Measurements from ENCODE around the gene JADE1.

JADE1 gene

DNA sequence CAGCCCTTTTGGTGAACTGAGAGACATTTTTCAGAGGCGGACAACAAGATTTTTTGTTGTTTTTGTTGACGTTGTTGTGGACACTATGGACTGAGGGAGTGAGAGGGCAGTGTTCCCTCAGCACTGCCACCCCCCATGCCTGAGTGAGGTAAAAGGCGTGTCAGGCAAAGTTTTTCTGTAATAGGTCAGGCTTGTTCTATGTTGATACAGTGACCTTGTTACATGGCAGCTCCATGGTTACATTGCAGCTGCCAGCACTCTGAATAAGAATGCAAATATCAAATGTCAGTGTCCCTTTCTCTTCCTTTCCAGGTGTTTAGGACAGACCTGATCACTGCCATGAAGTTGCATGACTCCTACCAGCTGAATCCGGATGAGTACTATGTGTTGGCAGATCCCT, 36.6 kb downstream of the JADE1 start:
- peak; percentile 64 to 71 for DNase-seq

DNA sequence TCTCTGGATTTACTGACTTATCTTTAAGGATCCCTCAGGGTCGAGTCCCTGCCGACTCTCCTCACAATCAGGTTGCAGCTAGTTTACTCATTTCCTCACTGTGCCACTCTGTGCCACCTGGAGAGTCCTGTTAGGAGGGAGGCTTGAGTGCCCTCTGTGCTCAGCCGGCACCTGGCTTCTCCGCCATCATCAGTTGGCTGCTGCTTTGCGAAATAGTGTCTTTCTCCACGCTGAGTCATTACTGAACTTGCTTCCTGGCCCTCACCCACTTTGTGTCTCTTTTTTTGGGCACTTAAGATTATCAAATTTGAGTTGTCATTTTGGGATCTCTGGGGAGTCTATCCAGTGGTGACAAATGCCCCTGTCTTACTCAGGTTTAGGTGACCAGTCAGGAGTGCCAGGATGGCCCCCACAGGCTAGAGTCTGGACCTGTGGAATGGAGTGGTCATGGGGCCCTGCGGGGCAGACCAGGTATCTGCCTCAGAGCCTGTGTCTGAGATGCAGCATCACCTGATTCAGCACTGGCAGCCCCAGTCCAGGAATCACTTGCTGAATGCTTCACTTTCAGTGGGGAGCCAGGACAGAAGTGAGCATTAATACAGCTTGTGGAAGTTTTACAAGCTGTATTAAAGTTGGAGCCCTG, 37.7 kb downstream of the JADE1 start:
- DNase-seq, result peak in 1 of 2 experiments; percentile 25

GRCh38 chr4:128848461-128848860, 39.0 kb downstream of the JADE1 start:
- DNase-seq, result no peak

GRCh38 chr4:128850252-128850651, 40.8 kb downstream of the JADE1 start:
- no peak for DNase-seq

DNA sequence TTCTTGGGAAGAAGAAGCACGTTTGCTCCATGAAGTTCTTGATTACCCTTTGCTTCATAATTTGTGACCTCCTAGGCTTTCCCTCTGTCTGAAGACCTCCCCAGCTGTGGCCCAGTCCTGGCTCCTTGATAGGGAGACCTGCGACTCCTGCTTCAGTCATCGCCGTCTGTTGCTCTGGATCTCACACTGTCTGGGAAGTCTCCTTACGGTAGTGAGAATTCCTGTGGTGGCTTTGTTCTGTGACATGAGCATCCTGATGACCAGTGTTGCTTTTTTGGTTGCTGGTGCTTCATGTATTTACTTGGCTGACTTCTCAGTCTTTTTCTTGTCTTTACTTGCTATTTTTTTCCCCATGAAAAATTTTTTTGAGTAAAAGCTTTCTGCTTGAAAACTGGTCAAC, 44.2 kb downstream of the JADE1 start:
- DNase-seq, result no peak

DNA sequence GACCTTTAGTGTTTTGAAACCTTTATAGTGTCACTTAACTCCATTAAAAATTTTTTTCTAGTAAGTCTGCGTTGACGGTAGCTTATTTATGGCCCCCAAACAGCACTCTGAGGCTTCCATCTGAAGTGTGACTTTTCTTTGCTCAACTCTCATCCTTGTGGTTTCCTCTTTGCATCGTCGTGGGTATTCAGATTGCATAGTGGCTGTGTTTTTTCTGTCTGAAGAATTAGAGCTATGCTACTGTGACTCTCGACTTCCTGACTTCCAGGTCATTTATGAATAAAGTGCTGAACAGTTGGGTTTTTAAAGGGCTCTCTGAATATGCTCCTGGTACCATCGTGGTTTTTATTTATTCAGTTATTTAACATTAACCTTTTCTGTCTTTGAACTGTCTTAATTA, 44.9 kb downstream of the JADE1 start:
- no peak for DNase-seq

- DNase-seq, result no peak
Measured at GRCh38 chr4:128855621-128856020, 46.1 kb downstream of the JADE1 start.

- no peak for DNase-seq
Measured at GRCh38 chr4:128856246-128856645, 46.7 kb downstream of the JADE1 start.

DNA sequence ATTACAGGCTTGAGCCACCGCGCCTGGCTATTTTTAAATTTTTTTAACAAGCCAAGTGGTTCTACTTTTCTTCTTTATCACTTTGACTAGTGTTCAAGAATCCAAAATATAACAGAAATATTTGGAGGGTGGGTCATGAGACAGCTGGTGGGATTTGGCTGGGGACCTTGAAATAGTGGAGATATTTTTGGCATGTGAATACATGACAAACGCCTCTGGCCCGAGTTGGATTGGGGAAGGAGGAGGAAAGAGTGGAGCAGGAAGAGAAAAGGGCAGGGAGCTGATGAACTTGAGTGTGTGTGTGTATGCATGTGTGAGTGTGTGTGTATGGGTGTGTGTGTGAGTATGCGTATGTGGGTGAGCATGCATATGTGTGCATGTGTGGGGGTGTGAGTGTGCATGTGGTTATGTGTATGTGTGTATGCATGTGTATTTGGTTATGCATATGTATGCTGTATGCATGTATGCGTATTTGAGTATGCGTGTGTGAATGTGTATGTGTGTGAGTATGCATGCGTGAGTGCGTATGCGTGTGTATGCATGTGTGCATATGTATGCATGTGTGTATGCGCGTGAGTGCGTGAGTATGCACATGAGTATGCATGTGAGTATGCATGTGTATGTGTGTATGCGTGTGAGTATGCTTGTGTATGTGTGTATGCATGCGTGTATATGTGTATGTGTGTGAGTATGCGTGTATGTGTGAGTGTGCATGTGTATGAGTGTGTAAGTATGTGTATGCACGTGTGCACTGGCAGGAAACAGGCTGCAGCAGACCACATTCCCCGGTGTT, 49.6 kb downstream of the JADE1 start:
- DNase-seq, result no peak

GRCh38 chr4:128859887-128860677, 50.6 kb downstream of the JADE1 start:
- DNase-seq, result no peak

DNA sequence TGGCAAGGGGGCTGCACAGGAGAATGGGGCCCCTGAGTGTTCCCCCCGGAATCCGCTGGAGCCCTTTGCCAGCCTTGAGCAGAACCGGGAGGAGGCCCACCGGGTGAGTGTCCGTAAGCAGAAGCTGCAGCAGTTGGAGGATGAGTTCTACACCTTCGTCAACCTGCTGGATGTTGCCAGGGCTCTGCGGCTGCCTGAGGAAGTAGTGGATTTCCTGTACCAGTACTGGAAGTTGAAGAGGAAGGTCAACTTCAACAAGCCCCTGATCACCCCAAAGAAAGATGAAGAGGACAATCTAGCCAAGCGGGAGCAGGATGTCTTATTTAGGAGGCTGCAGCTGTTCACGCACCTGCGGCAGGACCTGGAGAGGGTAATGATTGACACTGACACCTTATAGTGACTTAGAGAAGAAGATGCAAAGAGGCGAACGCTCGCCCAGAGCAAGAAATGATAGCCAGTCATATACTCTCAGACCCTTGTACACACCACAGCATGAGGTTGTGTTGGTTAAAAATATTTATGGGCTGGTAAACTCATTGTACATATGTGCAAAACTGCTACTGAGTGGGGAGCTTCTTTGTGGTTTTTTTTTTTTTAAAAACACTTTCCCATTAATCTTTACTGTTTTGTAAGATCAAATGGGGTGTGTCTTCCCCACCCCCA, 52.5 kb downstream of the JADE1 start:
- no peak for DNase-seq

- DNase-seq, result no peak
Measured at GRCh38 chr4:128862608-128863311, 53.3 kb downstream of the JADE1 start.

DNA sequence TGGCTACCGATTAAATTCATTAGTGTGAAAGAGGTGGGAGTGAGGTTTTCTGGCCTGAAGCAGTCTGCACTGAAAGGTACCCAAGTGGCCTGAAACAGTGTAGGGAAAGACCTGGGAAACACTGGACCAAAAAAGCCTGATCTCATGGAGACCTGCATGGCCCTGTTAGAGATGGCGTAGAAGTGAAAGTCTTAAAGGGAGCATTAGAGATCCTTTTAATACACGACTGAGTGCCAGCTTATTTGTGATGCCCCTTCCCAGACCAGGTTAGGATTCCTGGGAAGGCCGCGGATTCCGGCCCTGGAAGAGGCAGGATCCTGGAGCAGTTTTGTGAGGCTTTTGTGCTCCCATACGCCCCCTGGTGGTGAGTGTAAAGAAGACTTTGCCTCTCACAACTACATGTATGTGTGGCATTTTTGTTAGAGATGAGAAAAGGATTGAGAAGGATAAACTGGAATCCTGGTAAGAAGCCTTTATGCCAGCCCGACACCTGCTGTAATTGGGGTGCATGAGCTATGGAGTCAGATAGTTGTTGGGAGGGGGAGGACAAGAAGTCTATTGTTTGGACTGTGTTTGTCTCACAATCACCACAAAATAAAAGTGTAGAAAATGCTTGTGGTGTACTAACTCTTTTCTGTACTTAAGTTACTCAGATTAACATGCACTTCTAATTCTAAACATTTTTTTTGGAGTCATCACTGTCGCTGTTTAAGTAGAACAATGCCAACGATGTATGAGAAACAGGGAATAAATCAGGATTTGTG, 54.0 kb downstream of the JADE1 start:
- DNase-seq, result peak; percentile 16 to 27

- no peak for DNase-seq
Measured at GRCh38 chr4:128865132-128865531, 55.6 kb downstream of the JADE1 start.

- no peak for DNase-seq
Measured at GRCh38 chr4:128866269-128866668, 56.8 kb downstream of the JADE1 start.

GRCh38 chr4:128866691-128867090, 57.2 kb downstream of the JADE1 start:
- no peak for DNase-seq

DNA sequence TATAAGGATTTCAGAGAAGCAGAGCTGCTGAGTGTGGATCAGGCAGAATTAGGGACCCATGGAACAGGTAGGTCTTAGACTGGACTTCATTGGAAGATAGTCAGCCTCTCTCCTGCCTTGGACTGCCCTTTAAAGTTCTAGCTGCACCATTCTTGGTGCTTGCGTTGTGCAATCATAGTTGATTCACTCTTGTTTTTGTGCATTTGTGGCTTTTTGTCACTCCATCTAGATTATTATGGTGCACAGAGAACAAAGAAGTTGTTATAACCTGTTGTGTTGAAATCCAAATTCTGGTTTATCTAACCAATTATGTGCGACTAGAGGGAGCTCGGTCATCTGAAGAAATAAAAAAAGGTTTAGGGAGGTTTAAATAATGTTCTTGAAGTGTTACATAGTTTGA, 59.3 kb downstream of the JADE1 start:
- no peak for DNase-seq

- DNase-seq, result no peak
Measured at GRCh38 chr4:128869776-128870509, 60.4 kb downstream of the JADE1 start.

GRCh38 chr4:128871948-128872347, 62.4 kb downstream of the JADE1 start:
- no peak for DNase-seq

GRCh38 chr4:128876200-128876599, 66.7 kb downstream of the JADE1 start:
- no peak for DNase-seq

- DNase-seq, result no peak
Measured at GRCh38 chr4:128877934-128878333, 68.4 kb downstream of the JADE1 start.
